H1 (cell line): ENCODE results near the gene PITPNC1. TPM values are rescaled to one million over a fixed set of nuclear protein-coding genes. Genes with fewer than 3 reads are reported as not detected.
"Not testable (repeated sequence)": the region's sequence is repeated elsewhere in the genome, so short reads cannot be mapped to it uniquely, and the experiment has no call there.

Source experiments
- CTCF ChIA-PET: fragments of 300-600 bp; sonication (Branson Sonifier 250); formaldehyde crosslinking; loops from one replicate; lab custom pipeline; 2021; ENCODE audit not compliant: partially characterized antibody; lab: Charles Lee
- POLR2A ChIA-PET: fragments of 300-600 bp; sonication (Branson Sonifier 250); formaldehyde crosslinking; loops from one replicate; lab custom pipeline; 2021; ENCODE audit warnings: inconsistent platforms; ENCODE audit not compliant: partially characterized antibody; lab: Charles Lee
- DNase-seq, 2 experiments: peaks; one replicate each; pipeline versions ENCODE4 v3.0.0 to v3.0.0-alpha.2; 2010 to 2022; ENCODE audit warnings: low spot score in 2 of 2, low read depth in 1 of 2, mixed read lengths in 1 of 2
- FAIRE-seq: peaks from 2 replicates; lab custom pipeline; 2011; peaks lifted over from hg19 to GRCh38; lab: Jason Lieb, UNC
- H2AFZ ChIP-seq: 2 replicates; pipeline ENCODE4 v1.8.1; 2012; ENCODE audit warnings: low read length, inconsistent platforms
- H2AK5ac ChIP-seq: 2 replicates; pipeline ENCODE4 v1.6.1; 2013; ENCODE audit warnings: low read depth, low read length
- H2BK120ac ChIP-seq: replicated peaks from 2 replicates; pipeline ENCODE3; 2013; ENCODE audit warnings: low read depth, low read length, inconsistent platforms
- H2BK12ac ChIP-seq: 2 replicates; pipeline ENCODE4 v1.6.1; 2013; ENCODE audit warnings: low read depth, low read length
- H2BK15ac ChIP-seq: 2 replicates; pipeline ENCODE4 v1.6.1; 2013; ENCODE audit warnings: low read length
- H2BK20ac ChIP-seq: 2 replicates; pipeline ENCODE4 v1.6.1; 2013; ENCODE audit warnings: low read length
- H2BK5ac ChIP-seq: 2 replicates; pipeline ENCODE4 v1.6.1; 2013; ENCODE audit warnings: low read depth, low read length
- H3K14ac ChIP-seq: 2 replicates; pipeline ENCODE4 v1.6.1; 2013; ENCODE audit warnings: inconsistent platforms; ENCODE audit not compliant: insufficient read length
- H3K18ac ChIP-seq: 2 replicates; pipeline ENCODE4 v1.6.1; 2013; ENCODE audit warnings: low read length; ENCODE audit errors: extremely low read depth
- H3K23ac ChIP-seq: 2 replicates; pipeline ENCODE4 v1.6.1; 2013; ENCODE audit warnings: inconsistent platforms; ENCODE audit not compliant: insufficient read length
- H3K23me2 ChIP-seq: 2 replicates; pipeline ENCODE4 v1.6.1; 2013; ENCODE audit warnings: low read depth, low read length
- H3K27ac ChIP-seq: 2 replicates; pipeline ENCODE4 v1.6.1; 2011; ENCODE audit warnings: low read depth, low read length, inconsistent platforms
- H3K27me3 ChIP-seq, 4 experiments: replicated peaks in 1 of 4; 1 replicate in 1 of 4; 2 replicates in 3 of 4; pipeline versions ENCODE4 v1.6.1 to v1.8.1; 2011 to 2013; ENCODE audit warnings: low read length in 3 of 4, mild to moderate bottlenecking in 3 of 4, inconsistent platforms in 2 of 4, mixed read lengths in 2 of 4, moderate library complexity in 1 of 4; ENCODE audit not compliant: control insufficient read depth in 3 of 4, insufficient read depth in 3 of 4; ENCODE audit errors: extremely low read depth in 1 of 4
- H3K36me3 ChIP-seq, 4 experiments: 2 replicates each; pipeline versions ENCODE4 v1.6.1 to v1.8.1; 2011 to 2013; ENCODE audit warnings: mild to moderate bottlenecking in 4 of 4, low read length in 3 of 4, moderate library complexity in 2 of 4, control low read depth in 1 of 4, inconsistent platforms in 1 of 4; ENCODE audit not compliant: insufficient read depth in 4 of 4, control insufficient read depth in 2 of 4
- H3K4ac ChIP-seq: replicated peaks from 2 replicates; pipeline ENCODE3; 2013; ENCODE audit warnings: low read length, low read depth, mixed read lengths, inconsistent platforms; ENCODE audit not compliant: insufficient read length
- H3K4me1 ChIP-seq, 4 experiments: replicated peaks in 1 of 4; 1 replicate in 1 of 4; 2 replicates in 3 of 4; pipeline versions ENCODE4 v1.6.1 to v1.8.1; 2011 to 2013; ENCODE audit warnings: low read length in 3 of 4, inconsistent platforms in 2 of 4, mixed read lengths in 1 of 4; ENCODE audit not compliant: insufficient read depth in 4 of 4, control insufficient read depth in 3 of 4
- H3K4me2 ChIP-seq, 2 experiments: 2 replicates each; pipeline versions ENCODE4 v1.6.1 to v1.8.1; 2011 to 2013; ENCODE audit warnings: low read depth in 2 of 2, low read length in 2 of 2, control low read depth in 1 of 2, inconsistent platforms in 1 of 2, mild to moderate bottlenecking in 1 of 2; ENCODE audit not compliant: insufficient read depth in 1 of 2
- H3K4me3 ChIP-seq, 4 experiments: fragments of 200-600, 300-600 bp in 1 of 4; sonication (generic), shearing (Covaris generic), sonication (Bioruptor Twin) in 1 of 4; 2 replicates each; pipeline versions ENCODE4 v1.5.1 to v1.8.1; 2011 to 2016; ENCODE audit warnings: low read length in 4 of 4, low read depth in 3 of 4, control low read depth in 2 of 4, inconsistent platforms in 2 of 4, mild to moderate bottlenecking in 2 of 4, mixed read lengths in 1 of 4, moderate library complexity in 1 of 4; ENCODE audit not compliant: insufficient read depth in 2 of 4; ENCODE audit errors: extremely low read depth in 1 of 4
- H3K56ac ChIP-seq: replicated peaks from 2 replicates; pipeline ENCODE3; 2013; ENCODE audit warnings: low read depth, mild to moderate bottlenecking, mixed read lengths, low read length, inconsistent platforms; ENCODE audit not compliant: insufficient read length
- H3K79me1 ChIP-seq: 2 replicates; pipeline ENCODE4 v1.6.1; 2013; ENCODE audit warnings: low read depth, low read length, control low read depth
- H3K79me2 ChIP-seq, 2 experiments: 2 replicates each; pipeline versions ENCODE4 v1.6.1 to v1.8.1; 2012 to 2013; ENCODE audit warnings: low read length in 2 of 2, mild to moderate bottlenecking in 2 of 2, inconsistent platforms in 1 of 2; ENCODE audit not compliant: insufficient read depth in 2 of 2, control insufficient read depth in 1 of 2
- H3K9ac ChIP-seq, 4 experiments: replicated peaks in 1 of 4; 1 replicate in 1 of 4; 2 replicates in 3 of 4; pipeline versions ENCODE4 v1.6.1 to v1.8.1; 2011 to 2013; ENCODE audit warnings: low read depth in 3 of 4, low read length in 3 of 4, control low read depth in 2 of 4, mild to moderate bottlenecking in 2 of 4, moderate library complexity in 2 of 4, inconsistent platforms in 1 of 4; ENCODE audit errors: extremely low read depth in 1 of 4
- H3K9me3 ChIP-seq, 2 experiments: 2 replicates each; pipeline versions ENCODE4 v1.6.1 to v1.8.1; 2012 to 2013; ENCODE audit warnings: mild to moderate bottlenecking in 2 of 2, moderate library complexity in 2 of 2, control low read depth in 1 of 2, inconsistent platforms in 1 of 2, low read depth in 1 of 2, low read length in 1 of 2, mixed read lengths in 1 of 2; ENCODE audit not compliant: insufficient read depth in 2 of 2
- H4K20me1 ChIP-seq, 2 experiments: replicated peaks in 1 of 2; 2 replicates each; pipeline versions ENCODE3 to v1.8.1; 2011 to 2013; ENCODE audit warnings: inconsistent platforms in 2 of 2, low read length in 2 of 2, mild to moderate bottlenecking in 1 of 2; ENCODE audit not compliant: insufficient read depth in 2 of 2, control insufficient read depth in 1 of 2
- H4K5ac ChIP-seq: 2 replicates; pipeline ENCODE4 v1.6.1; 2013; ENCODE audit warnings: low read length, low read depth, mixed read lengths, inconsistent platforms; ENCODE audit not compliant: insufficient read length
- H4K8ac ChIP-seq: 2 replicates; pipeline ENCODE4 v1.8.0; 2013; ENCODE audit warnings: mild to moderate bottlenecking, moderate library complexity, low read length, inconsistent platforms; ENCODE audit not compliant: insufficient read depth; ENCODE audit errors: extremely low read depth
- H4K91ac ChIP-seq: replicated peaks from 2 replicates; pipeline ENCODE3; 2013; ENCODE audit warnings: low read length, mixed read lengths, inconsistent platforms; ENCODE audit not compliant: insufficient read length
- WGBS, 2 experiments: shearing (Covaris generic) in 1 of 2; methylation state at CpG; one replicate each; pipeline versions ENCODE4 v1.1.6 to v1.1.7; 2013 to 2015; ENCODE audit warnings: low lambda C conversion rate in 2 of 2, mixed read lengths in 2 of 2, inconsistent platforms in 1 of 2, low coverage in 1 of 2, missing lambda C conversion rate in 1 of 2; ENCODE audit not compliant: insufficient replicate concordance in 2 of 2, insufficient coverage in 1 of 2, insufficient read length in 1 of 2; ENCODE audit errors: extremely low coverage in 1 of 2, missing lambda C conversion rate in 1 of 2; 5-methylcytosine and 5-hydroxymethylcytosine counted together
- polyA plus RNA-seq, 7 experiments: library from polyadenylated mRNA; depleted of rRNA in 3 of 7; stranded (reverse) in 5 of 7; unstranded in 2 of 7; fragments of >200 nt in 5 of 7; fragments of 200-250 nt in 2 of 7; gene quantifications; 1 replicate in 5 of 7; 2 replicates in 1 of 7; 4 replicates in 1 of 7; pipeline versions ENCODE4 v1.2.1 to v1.2.3, GENCODE V29; 2011 to 2013; ENCODE audit warnings: missing spikeins in 2 of 7, mixed read lengths in 2 of 7
- total RNA-seq: library from RNA; stranded (reverse); fragmentation: NEBNext Ultra II Directional; extraction: Animal tissue kit (Norgen Biotek cat#: 25700); gene quantifications from 2 replicates; pipeline ENCODE4 v1.2.1, GENCODE V29; 2021

PITPNC1 gene
- total and polyA plus RNA-seq, 2 of the 8 experiments (the other 6 are each of a cell fraction or from before 2014, with no cell fraction given): 17.6 to 54.7 TPM

DNA sequence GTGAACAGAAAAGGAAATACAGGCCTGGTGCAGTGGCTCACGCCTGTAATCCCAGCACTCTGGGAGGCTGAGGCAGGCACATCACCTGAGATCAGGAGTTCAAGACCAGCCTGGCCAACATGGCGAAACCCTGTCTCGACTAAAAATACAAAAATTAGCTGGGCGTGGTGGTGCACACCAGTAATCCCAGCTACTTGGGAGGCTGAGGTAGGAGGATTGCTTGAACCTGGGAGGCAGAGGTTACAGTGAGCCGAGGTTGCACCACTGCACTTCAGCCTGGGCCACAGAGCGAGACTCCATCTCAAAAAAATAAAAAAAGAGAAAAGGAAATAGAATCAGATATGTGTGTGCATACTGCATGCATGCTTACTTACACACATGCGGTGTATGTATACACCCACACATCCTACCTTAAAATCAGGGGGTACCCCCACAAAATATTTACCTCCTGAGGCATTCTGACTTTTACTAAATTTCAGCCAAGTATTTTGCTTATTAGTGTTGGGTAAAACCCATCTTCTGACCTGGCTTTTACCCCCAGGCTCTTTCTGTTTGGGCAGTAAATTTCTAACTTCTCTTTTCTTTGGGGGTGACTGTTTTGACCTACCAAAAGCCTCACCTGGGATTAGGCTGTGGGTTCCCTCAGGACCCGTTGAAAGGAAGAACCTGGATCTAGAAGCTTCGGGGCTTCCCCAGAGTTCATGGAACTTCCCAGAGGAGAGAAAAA, 201.8 kb downstream of the PITPNC1 start:
- H4K91ac ChIP-seq, H3K4me3 ChIP-seq, H2AK5ac ChIP-seq, H3K23me2 ChIP-seq, H3K23ac ChIP-seq, H3K4me2 ChIP-seq, H3K27me3 ChIP-seq, H3K18ac ChIP-seq, H3K9me3 ChIP-seq, H2BK120ac ChIP-seq, H3K4me1 ChIP-seq, H4K5ac ChIP-seq, H2BK12ac ChIP-seq, H3K56ac ChIP-seq, H2BK15ac ChIP-seq, H3K79me2 ChIP-seq, FAIRE-seq, H2BK20ac ChIP-seq, H2BK5ac ChIP-seq, H4K8ac ChIP-seq, H3K27ac ChIP-seq, H4K20me1 ChIP-seq, POLR2A ChIA-PET, H3K4ac ChIP-seq, DNase-seq, H3K79me1 ChIP-seq, H3K36me3 ChIP-seq, H3K9ac ChIP-seq, H3K14ac ChIP-seq, H2AFZ ChIP-seq: not testable (repeated sequence)
- WGBS, 2 experiments: 93% methylated on average over 9 of the region's 9 CpGs; no CpG with 5 or more reads in 1 of the 2 experiments
- CTCF ChIA-PET: interaction anchor here (0.9 kb wide), 1 partner anchor 10 kb away, joined by 3 read pairs; no protein-coding TSS in a partner anchor
